Mesenchymal stem cell (in vitro differentiated cells and primary cell): Measurements from ENCODE around the gene ASPHD2.
A peak's percentile ranks its signal among the peaks of the same experiment; 100 is the strongest.

ENCODE experiments used
- DNase-seq: peaks from one replicate; pipeline ENCODE4 v3.0.0-alpha.2; 2013
- H2AFZ ChIP-seq: one replicate; pipeline ENCODE4 v1.6.1; 2013; ENCODE audit warnings: low read depth, mild to moderate bottlenecking, control low read depth, inconsistent platforms, low read length, moderate library complexity
- H2AK5ac ChIP-seq: 2 replicates; pipeline ENCODE4 v1.6.1; 2013; ENCODE audit warnings: low read length, moderate library complexity, mild to moderate bottlenecking, inconsistent platforms; ENCODE audit not compliant: severe bottlenecking
- H2BK120ac ChIP-seq: one replicate; pipeline ENCODE4 v1.6.1; 2013; ENCODE audit warnings: low read depth, mild to moderate bottlenecking, inconsistent platforms, low read length, moderate library complexity
- H2BK12ac ChIP-seq, 2 experiments: one replicate each; pipeline ENCODE4 v1.6.1; 2013; ENCODE audit warnings: inconsistent platforms in 2 of 2, low read length in 2 of 2, mild to moderate bottlenecking in 2 of 2, moderate library complexity in 2 of 2, control low read depth in 1 of 2
- H2BK15ac ChIP-seq: one replicate; pipeline ENCODE4 v1.6.1; 2013; ENCODE audit warnings: mild to moderate bottlenecking, low read depth, inconsistent platforms; ENCODE audit not compliant: poor library complexity, severe bottlenecking
- H2BK5ac ChIP-seq: 2 replicates; pipeline ENCODE4 v1.6.1; 2013; ENCODE audit warnings: low read depth, mild to moderate bottlenecking, low read length, control low read depth, inconsistent platforms; ENCODE audit not compliant: poor library complexity, severe bottlenecking
- H3K14ac ChIP-seq, 2 experiments: one replicate each; pipeline ENCODE4 v1.6.1; 2013; ENCODE audit warnings: inconsistent platforms in 2 of 2, low read length in 2 of 2, control low read depth in 1 of 2, mild to moderate bottlenecking in 1 of 2, moderate library complexity in 1 of 2
- H3K18ac ChIP-seq, 2 experiments: one replicate each; pipeline ENCODE4 v1.6.1; 2013; ENCODE audit warnings: inconsistent platforms in 2 of 2, low read length in 2 of 2, control low read depth in 1 of 2, low read depth in 1 of 2, mild to moderate bottlenecking in 1 of 2
- H3K23ac ChIP-seq, 2 experiments: one replicate each; pipeline ENCODE4 v1.6.1; 2013; ENCODE audit warnings: inconsistent platforms in 2 of 2, low read length in 2 of 2, mild to moderate bottlenecking in 2 of 2, moderate library complexity in 2 of 2, control low read depth in 1 of 2
- H3K27ac ChIP-seq: 2 replicates; pipeline ENCODE4 v1.5.1; 2013; ENCODE audit warnings: mild to moderate bottlenecking, moderate library complexity, low read length, control low read depth, inconsistent platforms; ENCODE audit not compliant: poor library complexity, severe bottlenecking
- H3K27me3 ChIP-seq, 2 experiments: 2 replicates each; pipeline versions ENCODE4 v1.6.1 to v1.7.0; 2013; ENCODE audit warnings: low read length in 2 of 2, mild to moderate bottlenecking in 2 of 2, moderate library complexity in 2 of 2, control low read depth in 1 of 2, inconsistent platforms in 1 of 2; ENCODE audit not compliant: control insufficient read depth in 1 of 2, insufficient read depth in 1 of 2
- H3K36me3 ChIP-seq, 2 experiments: 2 replicates each; pipeline versions ENCODE4 v1.6.1 to v1.7.0; 2013; ENCODE audit warnings: low read length in 2 of 2, control low read depth in 1 of 2, inconsistent platforms in 1 of 2, low read depth in 1 of 2, mild to moderate bottlenecking in 1 of 2; ENCODE audit not compliant: insufficient read depth in 2 of 2, control insufficient read depth in 1 of 2
- H3K4ac ChIP-seq, 2 experiments: one replicate each; pipeline ENCODE4 v1.6.1; 2013; ENCODE audit warnings: inconsistent platforms in 2 of 2, low read length in 2 of 2, mild to moderate bottlenecking in 2 of 2, moderate library complexity in 2 of 2, control low read depth in 1 of 2, low read depth in 1 of 2
- H3K4me1 ChIP-seq: 2 replicates; pipeline ENCODE4 v1.6.1; 2013; ENCODE audit warnings: low read depth, low read length, control low read depth; ENCODE audit not compliant: control insufficient read depth, insufficient read depth
- H3K4me2 ChIP-seq: 2 replicates; pipeline ENCODE4 v1.6.1; 2013; ENCODE audit warnings: low read length, mild to moderate bottlenecking, inconsistent platforms; ENCODE audit not compliant: poor library complexity, severe bottlenecking
- H3K4me3 ChIP-seq, 2 experiments: 2 replicates each; pipeline versions ENCODE4 v1.5.1 to v1.7.0; 2013; ENCODE audit warnings: low read length in 2 of 2, mild to moderate bottlenecking in 2 of 2, control low read depth in 1 of 2, low read depth in 1 of 2; ENCODE audit not compliant: insufficient read depth in 1 of 2
- H3K79me1 ChIP-seq: replicated peaks from 2 replicates; pipeline ENCODE4 v1.6.1; 2013; ENCODE audit warnings: mild to moderate bottlenecking, control low read depth, low read length, inconsistent platforms; ENCODE audit not compliant: poor library complexity, severe bottlenecking
- H3K9ac ChIP-seq: 2 replicates; pipeline ENCODE4 v1.7.0; 2013; ENCODE audit warnings: mild to moderate bottlenecking, low read length, moderate library complexity
- H3K9me3 ChIP-seq: 2 replicates; pipeline ENCODE4 v1.7.0; 2013; ENCODE audit warnings: mild to moderate bottlenecking, low read length; ENCODE audit not compliant: control insufficient read depth
- H4K8ac ChIP-seq: one replicate; pipeline ENCODE4 v1.6.1; 2013; ENCODE audit warnings: inconsistent platforms, mild to moderate bottlenecking, low read length, moderate library complexity
- H4K91ac ChIP-seq: one replicate; pipeline ENCODE4 v1.6.1; 2013; ENCODE audit warnings: mild to moderate bottlenecking, low read length, inconsistent platforms
- WGBS: methylation state at CpG from one replicate; pipeline ENCODE4 v1.1.7; 2013; ENCODE audit warnings: mixed read lengths; 5-methylcytosine and 5-hydroxymethylcytosine counted together

ASPHD2 gene

DNA sequence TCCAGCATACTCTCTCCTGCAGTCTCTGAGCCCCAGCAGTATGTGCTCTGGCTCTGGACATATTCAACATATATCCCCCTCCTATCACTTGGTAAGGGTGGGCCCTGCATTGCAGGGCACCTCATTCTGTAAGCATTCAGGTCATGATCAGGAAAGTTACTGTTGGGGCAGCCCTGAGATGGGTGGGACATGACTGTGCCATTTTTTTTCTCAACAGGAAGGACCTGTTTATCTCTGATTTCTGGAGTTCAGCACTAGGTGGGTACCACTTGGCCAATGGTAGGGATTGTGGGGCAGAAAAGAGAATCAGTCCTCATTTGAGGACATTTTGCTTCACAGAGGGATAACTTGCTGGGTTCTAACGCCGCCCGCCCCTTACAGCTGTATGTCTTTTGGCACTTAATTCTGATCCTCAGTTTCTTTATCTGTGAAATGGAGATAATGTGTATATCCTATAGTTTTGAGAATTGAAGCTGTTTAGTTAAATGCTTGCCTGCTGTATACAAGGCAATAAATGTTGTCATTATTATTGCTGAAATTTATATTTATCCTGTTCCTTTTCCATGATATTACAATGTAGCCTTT, 56.8 kb downstream of the ASPHD2 start:
- H2BK12ac ChIP-seq = no peak overlapping the region
- H3K27me3 ChIP-seq = no peaks in the 10 kb centered on the region
- 81% methylated on average over 3 of the region's 3 CpGs for WGBS
- H4K8ac ChIP-seq = no peak overlapping the region
- no peak overlapping the region for H3K23ac ChIP-seq
- no peak overlapping the region for H3K4me2 ChIP-seq
- H3K4ac ChIP-seq = no peak overlapping the region
- H3K79me1 ChIP-seq = peaks cover 29% of the 10 kb centered on the region
- H2AFZ ChIP-seq = no peak overlapping the region
- no peak overlapping the region for H2BK120ac ChIP-seq
- no peak overlapping the region for H2BK5ac ChIP-seq
- H2AK5ac ChIP-seq = peak overlapping the region; percentile 44
- H3K14ac ChIP-seq = no peak overlapping the region
- H3K4me1 ChIP-seq = peaks cover 7% of the 10 kb centered on the region
- no peak overlapping the region for H3K27ac ChIP-seq
- H3K9ac ChIP-seq = peak overlapping the region; percentile 98
- peaks cover 8 to 43% of the 10 kb centered on the region in 2 experiments for H3K36me3 ChIP-seq
- H4K91ac ChIP-seq = no peak overlapping the region
- no peak overlapping the region for H2BK15ac ChIP-seq
- no peak overlapping the region for H3K4me3 ChIP-seq
- H3K9me3 ChIP-seq = no peaks in the 10 kb centered on the region
- no peak for DNase-seq
- no peak overlapping the region for H3K18ac ChIP-seq

DNA sequence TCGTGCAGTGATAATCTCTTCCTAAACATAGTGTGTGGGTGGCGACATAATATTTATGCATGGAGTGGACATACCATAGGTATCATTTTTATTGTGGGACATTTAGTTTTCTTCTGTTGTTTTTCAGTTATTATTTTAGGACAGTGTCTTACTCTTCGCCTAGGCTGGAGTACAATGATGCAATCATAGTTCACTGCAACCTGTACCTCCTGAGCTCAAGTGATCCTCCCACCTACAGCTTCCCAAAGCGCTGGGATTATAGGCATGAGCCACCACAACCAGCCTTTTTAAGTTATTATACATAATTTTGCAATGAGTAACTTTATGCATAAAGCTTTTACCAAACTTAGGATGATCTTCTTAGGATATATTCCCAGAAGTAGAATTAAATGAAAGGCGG, 57.3 kb downstream of the ASPHD2 start:
- H4K8ac ChIP-seq = no peak overlapping the region
- no peaks in the 10 kb centered on the region for H3K9me3 ChIP-seq
- H3K14ac ChIP-seq = no peak overlapping the region
- H3K9ac ChIP-seq = no peak overlapping the region
- no peak overlapping the region for H2BK12ac ChIP-seq
- H4K91ac ChIP-seq = no peak overlapping the region
- H2BK120ac ChIP-seq = no peak overlapping the region
- no peak for DNase-seq
- no peak overlapping the region for H2BK15ac ChIP-seq
- H3K79me1 ChIP-seq = peaks cover 30% of the 10 kb centered on the region
- H3K4me3 ChIP-seq = no peak overlapping the region
- peaks cover 7% of the 10 kb centered on the region for H3K4me1 ChIP-seq
- H2AFZ ChIP-seq = no peak overlapping the region
- no peak overlapping the region for H2BK5ac ChIP-seq
- no peak overlapping the region for H2AK5ac ChIP-seq
- no peaks in the 10 kb centered on the region for H3K27me3 ChIP-seq
- 100% methylated on average over 3 of the region's 5 CpGs for WGBS
- peaks cover 9 to 43% of the 10 kb centered on the region in 2 experiments for H3K36me3 ChIP-seq
- H3K23ac ChIP-seq = no peak overlapping the region
- no peak overlapping the region for H3K4ac ChIP-seq
- H3K18ac ChIP-seq = no peak overlapping the region
- H3K4me2 ChIP-seq = no peak overlapping the region
- no peak overlapping the region for H3K27ac ChIP-seq

DNA sequence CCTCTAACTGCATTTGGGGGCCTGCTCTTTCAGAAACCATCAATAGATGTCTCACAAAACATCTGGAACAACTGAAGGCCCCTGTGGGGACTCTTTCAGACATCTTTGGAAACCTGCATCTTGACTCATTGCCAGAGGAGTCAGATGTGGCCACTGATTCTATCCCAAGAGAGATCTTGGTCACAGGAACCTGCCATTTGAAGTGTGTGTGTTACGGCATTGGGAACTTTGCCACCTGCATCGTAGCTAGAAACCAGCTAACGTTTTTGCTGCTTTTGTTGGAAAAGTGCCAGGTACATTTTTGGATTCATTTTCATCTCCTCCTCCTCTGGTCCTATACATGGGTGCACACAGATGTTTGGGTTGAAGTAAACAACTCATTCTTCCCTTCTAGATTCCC, 58.9 kb downstream of the ASPHD2 start:
- Histone ChIP-seq H2BK5ac (no peak overlapping the region), H2AK5ac (no peak overlapping the region), H4K8ac (no peak overlapping the region), H2BK120ac (no peak overlapping the region), H3K23ac (no peak overlapping the region), H3K14ac (no peak overlapping the region), H3K4me3 (no peak overlapping the region), H2BK15ac (no peak overlapping the region), H3K4me1 (peaks cover 6% of the 10 kb centered on the region), H3K18ac (no peak overlapping the region), H4K91ac (no peak overlapping the region), H3K9me3 (no peaks in the 10 kb centered on the region), H2BK12ac (no peak overlapping the region), H2AFZ (no peak overlapping the region), H3K9ac (no peak overlapping the region), H3K4ac (no peak overlapping the region), H3K36me3 (peaks cover 18 to 55% of the 10 kb centered on the region in 2 experiments), H3K27ac (no peak overlapping the region), H3K4me2 (no peak overlapping the region), H3K79me1 (peaks cover 30% of the 10 kb centered on the region), H3K27me3 (no peaks in the 10 kb centered on the region)
- WGBS = 81% methylated on average over 3 of the region's 3 CpGs
- DNase-seq = no peak

DNA sequence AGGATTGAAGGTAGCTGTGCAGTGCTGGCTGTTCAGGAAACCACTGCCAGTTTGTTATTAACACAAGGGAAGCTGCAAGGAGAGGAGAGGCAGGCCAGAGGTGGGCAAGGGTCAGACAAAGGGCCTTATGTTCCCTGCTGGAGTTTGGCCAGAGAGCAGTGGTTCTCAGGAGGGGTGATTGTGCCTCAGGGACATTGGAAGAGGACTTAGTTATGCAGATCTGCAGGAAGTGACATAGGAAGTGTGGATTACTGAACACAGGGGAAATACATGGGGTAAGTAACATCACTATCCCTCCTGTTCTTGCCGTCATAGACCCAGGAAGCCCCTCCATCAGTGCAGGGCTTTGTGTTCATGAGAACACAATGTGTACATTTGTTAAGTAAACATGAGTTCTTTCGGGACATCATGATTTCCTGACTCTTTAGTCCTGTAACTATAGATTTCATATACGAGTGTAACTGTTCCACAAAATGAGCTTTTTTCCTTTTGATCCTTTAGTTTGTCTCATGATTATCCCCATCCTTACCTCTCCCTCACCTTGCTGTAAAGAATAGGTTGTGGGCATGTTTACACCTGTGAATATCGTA, 60.5 kb downstream of the ASPHD2 start:
- Histone ChIP-seq H4K91ac (no peak overlapping the region), H2BK15ac (no peak overlapping the region), H2BK5ac (no peak overlapping the region), H2AFZ (no peak overlapping the region), H3K4ac (no peak overlapping the region), H2BK12ac (no peak overlapping the region), H3K27ac (no peak overlapping the region), H3K79me1 (peaks cover 26% of the 10 kb centered on the region), H3K4me3 (no peak overlapping the region), H3K9ac (no peak overlapping the region), H3K18ac (no peak overlapping the region), H3K9me3 (no peaks in the 10 kb centered on the region), H3K4me2 (no peak overlapping the region), H2AK5ac (no peak overlapping the region), H3K36me3 (peaks cover 26 to 71% of the 10 kb centered on the region in 2 experiments), H3K23ac (no peak overlapping the region), H3K27me3 (no peaks in the 10 kb centered on the region), H3K14ac (no peak overlapping the region), H4K8ac (no peak overlapping the region), H2BK120ac (no peak overlapping the region), H3K4me1 (peaks cover 6% of the 10 kb centered on the region)
- DNase-seq = no peak
- 100% methylated on average over 3 of the region's 4 CpGs for WGBS
